SU-DHL-6 (cell line): ENCODE results near the gene KCNIP3.

Experiments
- H2AFZ ChIP-seq: fragments of 200-600 bp; sonication (generic); 2 replicates; pipeline ENCODE4 v1.6.1; 2014; ENCODE audit warnings: low read depth, mild to moderate bottlenecking, moderate library complexity, mixed read lengths, antibody characterized with exemption, low read length; ENCODE audit not compliant: severe bottlenecking
- H3F3A ChIP-seq: fragments of 200-600 bp; shearing (Covaris generic); 2 replicates; pipeline ENCODE4 v1.6.0; 2016; ENCODE audit warnings: antibody characterized with exemption, mild to moderate bottlenecking; ENCODE audit not compliant: insufficient read depth
- H3K27ac ChIP-seq: fragments of 200-600 bp; sonication (generic); 2 replicates; pipeline ENCODE4 v1.5.1; 2016; ENCODE audit warnings: low read depth, mild to moderate bottlenecking, low read length, moderate library complexity, mixed read lengths
- H3K27me3 ChIP-seq: fragments of 200-600 bp; sonication (generic), shearing (Covaris generic); 2 replicates; pipeline ENCODE4 v1.6.0; 2014; ENCODE audit warnings: mild to moderate bottlenecking, low read length
- H3K36me3 ChIP-seq: fragments of 200-600 bp; sonication (generic); 2 replicates; pipeline ENCODE4 v1.6.1; 2014; ENCODE audit warnings: mild to moderate bottlenecking, low read length, mixed read lengths
- H3K4me2 ChIP-seq: fragments of 300-600, 200-600 bp; shearing (Covaris generic), sonication (generic); 2 replicates; pipeline ENCODE4 v1.6.0; 2014; ENCODE audit warnings: low read length, low read depth, mild to moderate bottlenecking; ENCODE audit not compliant: poor library complexity, severe bottlenecking
- H3K4me3 ChIP-seq: fragments of 200-600 bp; sonication (generic); 2 replicates; pipeline ENCODE4 v1.5.1; 2014; ENCODE audit warnings: antibody characterized with exemption, low read length, mild to moderate bottlenecking, mixed read lengths; ENCODE audit not compliant: insufficient read depth, poor library complexity, severe bottlenecking
- H3K79me2 ChIP-seq: fragments of 200-600 bp; sonication (generic); 2 replicates; pipeline ENCODE4 v1.6.1; 2014; ENCODE audit warnings: mild to moderate bottlenecking, low read length, moderate library complexity; ENCODE audit not compliant: insufficient read depth
- H3K9ac ChIP-seq: fragments of 200-600 bp; sonication (generic); 2 replicates; pipeline ENCODE4 v1.7.0; 2014; ENCODE audit warnings: mild to moderate bottlenecking, low read length
- H3K9me2 ChIP-seq: fragments of 200-600 bp; sonication (generic); replicated peaks from 2 replicates; pipeline ENCODE4 v1.6.1; 2014; ENCODE audit warnings: low read length; ENCODE audit not compliant: insufficient read depth
- H3K9me3 ChIP-seq: fragments of 200-600 bp; sonication (generic); 2 replicates; pipeline ENCODE4 v1.6.1; 2014; ENCODE audit warnings: low read length, mixed read lengths; ENCODE audit not compliant: insufficient read depth
- H4K20me1 ChIP-seq: fragments of 200-600 bp; sonication (generic); 2 replicates; pipeline ENCODE4 v1.6.1; 2014; ENCODE audit warnings: low read depth, mild to moderate bottlenecking, antibody characterized with exemption, low read length, moderate library complexity, mixed read lengths
- EZH2phosphoT487 ChIP-seq: fragments of 200-600 bp; sonication (generic), shearing (Covaris generic); conservative IDR thresholded peaks from 2 replicates; pipeline ENCODE4 v1.6.1; 2018; ENCODE audit warnings: mild to moderate bottlenecking, antibody characterized with exemption, low read length, moderate library complexity, mixed read lengths
- TF ChIP-seq, protein P1 (sequence below): fragments of 200-600 bp; sonication (generic); IDR thresholded peaks from one replicate; pipeline ENCODE4 v1.5.1; 2017; ENCODE audit warnings: antibody characterized with exemption, mild to moderate bottlenecking, low read length, moderate library complexity; ENCODE audit not compliant: insufficient read depth, poor library complexity, severe bottlenecking

Gene KCNIP3

DNA sequence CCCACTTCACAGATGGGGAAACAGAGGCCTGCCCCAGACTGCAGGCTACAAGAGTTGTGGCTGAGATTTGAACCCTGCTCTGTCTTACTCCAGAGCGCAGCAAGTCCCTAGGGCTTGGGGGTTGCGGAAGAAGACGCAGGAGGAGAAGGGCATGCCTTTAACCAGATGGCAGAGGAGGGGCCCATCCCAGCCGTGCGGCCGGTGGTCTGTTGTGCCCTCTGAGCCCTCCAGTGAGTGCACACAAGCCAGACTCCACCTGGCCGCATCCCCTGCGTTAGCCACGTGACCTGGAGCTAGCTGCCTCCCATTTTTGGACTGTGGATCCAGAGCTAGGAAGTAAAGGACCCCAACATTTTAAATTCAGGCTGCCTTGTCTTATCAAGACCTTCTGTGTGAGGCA is 2.8 kb downstream of the KCNIP3 start:
- no peak overlapping the region for H3K27ac ChIP-seq
- TF ChIP-seq EZH2phosphoT487, result no peak
- TF ChIP-seq, protein P1, sequence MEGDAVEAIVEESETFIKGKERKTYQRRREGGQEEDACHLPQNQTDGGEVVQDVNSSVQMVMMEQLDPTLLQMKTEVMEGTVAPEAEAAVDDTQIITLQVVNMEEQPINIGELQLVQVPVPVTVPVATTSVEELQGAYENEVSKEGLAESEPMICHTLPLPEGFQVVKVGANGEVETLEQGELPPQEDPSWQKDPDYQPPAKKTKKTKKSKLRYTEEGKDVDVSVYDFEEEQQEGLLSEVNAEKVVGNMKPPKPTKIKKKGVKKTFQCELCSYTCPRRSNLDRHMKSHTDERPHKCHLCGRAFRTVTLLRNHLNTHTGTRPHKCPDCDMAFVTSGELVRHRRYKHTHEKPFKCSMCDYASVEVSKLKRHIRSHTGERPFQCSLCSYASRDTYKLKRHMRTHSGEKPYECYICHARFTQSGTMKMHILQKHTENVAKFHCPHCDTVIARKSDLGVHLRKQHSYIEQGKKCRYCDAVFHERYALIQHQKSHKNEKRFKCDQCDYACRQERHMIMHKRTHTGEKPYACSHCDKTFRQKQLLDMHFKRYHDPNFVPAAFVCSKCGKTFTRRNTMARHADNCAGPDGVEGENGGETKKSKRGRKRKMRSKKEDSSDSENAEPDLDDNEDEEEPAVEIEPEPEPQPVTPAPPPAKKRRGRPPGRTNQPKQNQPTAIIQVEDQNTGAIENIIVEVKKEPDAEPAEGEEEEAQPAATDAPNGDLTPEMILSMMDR, result no peak

DNA sequence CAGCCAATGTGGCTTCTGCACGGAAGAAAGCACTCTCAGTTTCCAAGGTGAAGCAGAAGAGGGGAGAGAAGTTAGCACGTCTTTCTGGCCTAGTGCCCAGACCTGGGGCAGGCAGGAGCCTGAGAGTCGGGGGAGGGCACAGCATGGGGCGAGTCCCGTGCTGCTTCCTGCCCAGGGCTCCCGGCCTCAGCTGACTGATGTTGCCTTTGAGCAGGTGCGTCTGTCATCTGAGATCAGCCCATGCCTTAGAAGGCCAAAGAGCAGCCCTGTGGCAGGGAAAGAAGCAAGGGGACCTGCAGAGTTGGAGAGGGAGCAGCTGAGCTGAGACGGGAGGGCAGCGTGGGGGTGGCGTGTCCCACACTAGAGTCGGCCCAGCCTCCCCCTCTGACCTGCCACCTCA is 3.3 kb downstream of the KCNIP3 start:
- Histone ChIP-seq H3F3A (no peaks in the 10 kb centered on the region), H3K79me2 (no peaks in the 10 kb centered on the region), H3K9me3 (no peaks in the 10 kb centered on the region), H2AFZ (no peak overlapping the region), H3K9me2 (no peaks in the 10 kb centered on the region), H3K4me3 (no peak overlapping the region), H3K4me2 (no peak overlapping the region), H3K27me3 (no peaks in the 10 kb centered on the region), H3K9ac (no peak overlapping the region), H4K20me1 (no peaks in the 10 kb centered on the region), H3K27ac (no peak overlapping the region), H3K36me3 (no peaks in the 10 kb centered on the region)
- TF ChIP-seq, protein P1, result no peak
- TF ChIP-seq EZH2phosphoT487, result no peak

More for the DNA sequence above, 2.8 kb downstream of the KCNIP3 start:
- Histone ChIP-seq H4K20me1 (no peaks in the 10 kb centered on the region), H3K4me3 (no peak overlapping the region), H3F3A (no peaks in the 10 kb centered on the region), H3K9me2 (no peaks in the 10 kb centered on the region), H3K4me2 (no peak overlapping the region), H3K9ac (no peak overlapping the region), H2AFZ (no peak overlapping the region), H3K36me3 (no peaks in the 10 kb centered on the region), H3K79me2 (no peaks in the 10 kb centered on the region), H3K9me3 (no peaks in the 10 kb centered on the region), H3K27me3 (no peaks in the 10 kb centered on the region)

- Histone ChIP-seq H3K27ac (no peak overlapping the region), H2AFZ (no peak overlapping the region), H3K27me3 (no peaks in the 10 kb centered on the region), H3K79me2 (no peaks in the 10 kb centered on the region), H3K9ac (no peak overlapping the region), H3K9me3 (no peaks in the 10 kb centered on the region), H3K36me3 (no peaks in the 10 kb centered on the region), H3K9me2 (no peaks in the 10 kb centered on the region), H3K4me3 (no peak overlapping the region), H4K20me1 (no peaks in the 10 kb centered on the region), H3F3A (no peaks in the 10 kb centered on the region), H3K4me2 (no peak overlapping the region)
- TF ChIP-seq EZH2phosphoT487, result no peak
Measured at GRCh38 chr2:95301186-95301585, 4.0 kb downstream of the KCNIP3 start.

DNA sequence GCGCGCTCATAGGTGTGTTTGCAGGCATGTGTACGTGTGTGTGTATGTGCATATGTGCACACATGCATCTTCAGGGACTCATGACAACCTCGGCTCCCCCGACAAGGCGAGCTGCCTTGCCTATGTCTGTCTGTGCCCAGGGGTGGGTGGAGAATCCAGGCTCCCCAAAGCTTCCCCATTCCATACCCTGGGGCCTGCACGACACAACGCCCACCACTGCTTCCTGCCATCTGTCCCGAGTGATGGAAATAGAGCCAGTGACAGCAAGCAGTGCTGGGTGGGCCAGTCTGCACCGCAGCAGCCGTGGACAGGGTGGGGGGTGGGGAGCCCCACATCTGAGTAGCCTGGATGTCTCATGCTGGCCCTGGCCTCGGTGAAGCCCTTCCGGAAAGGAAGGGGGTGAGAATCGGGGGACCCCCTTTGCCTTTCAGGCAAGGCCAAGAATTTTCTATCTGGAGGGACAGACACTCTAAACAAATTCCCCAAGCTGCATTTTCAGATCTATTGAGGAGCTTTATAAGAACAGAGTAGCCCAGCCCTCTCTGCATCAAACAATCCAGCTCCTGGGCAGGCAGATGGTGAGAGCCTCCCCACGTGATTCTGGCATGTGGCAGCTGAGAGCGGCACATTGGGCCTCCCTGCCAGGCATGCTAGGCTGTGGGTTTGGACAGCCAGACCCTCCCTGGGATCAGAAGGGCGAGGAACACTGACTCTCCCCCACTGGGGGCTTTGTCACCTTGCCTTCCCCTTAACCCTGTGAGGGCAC is 4.9 kb downstream of the KCNIP3 start:
- H3K9me3 ChIP-seq, result no peaks in the 10 kb centered on the region
- H3K4me2 ChIP-seq, result no peak overlapping the region
- no peak overlapping the region for H3K9ac ChIP-seq
- H3K36me3 ChIP-seq, result no peaks in the 10 kb centered on the region
- TF ChIP-seq, protein P1, result no peak
- TF ChIP-seq EZH2phosphoT487, result no peak
- H3F3A ChIP-seq, result no peaks in the 10 kb centered on the region
- H3K27ac ChIP-seq, result no peak overlapping the region
- no peaks in the 10 kb centered on the region for H3K9me2 ChIP-seq
- no peaks in the 10 kb centered on the region for H3K27me3 ChIP-seq
- no peaks in the 10 kb centered on the region for H3K79me2 ChIP-seq
- H2AFZ ChIP-seq, result no peak overlapping the region
- no peaks in the 10 kb centered on the region for H4K20me1 ChIP-seq
- H3K4me3 ChIP-seq, result no peak overlapping the region
